Forelimb muscle (tissue), 1 donor: ENCODE measurements around the gene PRUNE2. TPM values are rescaled to one million over a fixed set of nuclear protein-coding genes. Genes with fewer than 3 reads are reported as not detected.

Experiments
- DNase-seq: peaks from one replicate; pipeline ENCODE4 v3.0.0-alpha.2; 2013; ENCODE audit warnings: low read depth
- polyA plus RNA-seq: library from polyadenylated mRNA; unstranded; fragments of 120-200 nt; gene quantifications from one replicate; pipeline ENCODE4 v1.2.1, GENCODE V29; 2013; ENCODE audit not compliant: insufficient read length

The PRUNE2 gene
- polyA plus RNA-seq, 1 donor: 10.8 TPM

GRCh38 chr9:76662476-76663281 lies 243.2 kb downstream of the PRUNE2 start:
- DNase-seq: no peak

- DNase-seq: peak; percentile 40
Measured at GRCh38 chr9:76658510-76659231, 247.2 kb downstream of the PRUNE2 start.

GRCh38 chr9:76657265-76657664 lies 248.6 kb downstream of the PRUNE2 start:
- no peak for DNase-seq

- no peak for DNase-seq
Measured at GRCh38 chr9:76655971-76656370, 249.9 kb downstream of the PRUNE2 start.

GRCh38 chr9:76655121-76655541 lies 250.8 kb downstream of the PRUNE2 start:
- DNase-seq: no peak

GRCh38 chr9:76654575-76654974 lies 251.3 kb downstream of the PRUNE2 start:
- DNase-seq: no peak

GRCh38 chr9:76654051-76654461 lies 251.9 kb downstream of the PRUNE2 start:
- no peak for DNase-seq

GRCh38 chr9:76652894-76653293 lies 253.0 kb downstream of the PRUNE2 start:
- no peak for DNase-seq

- DNase-seq: no peak
Measured at GRCh38 chr9:76651119-76651705, 254.7 kb downstream of the PRUNE2 start.

- DNase-seq: no peak
Measured at GRCh38 chr9:76650692-76651091, 255.2 kb downstream of the PRUNE2 start.

- no peak for DNase-seq
Measured at GRCh38 chr9:76649894-76650293, 256.0 kb downstream of the PRUNE2 start.

- DNase-seq: no peak
Measured at GRCh38 chr9:76646249-76646648, 259.7 kb downstream of the PRUNE2 start.

GRCh38 chr9:76644647-76645250 lies 261.2 kb downstream of the PRUNE2 start:
- DNase-seq: no peak

- no peak for DNase-seq
Measured at GRCh38 chr9:76644171-76644570, 261.7 kb downstream of the PRUNE2 start.

GRCh38 chr9:76643399-76644117 lies 262.4 kb downstream of the PRUNE2 start:
- no peak for DNase-seq

GRCh38 chr9:76642701-76643209 lies 263.2 kb downstream of the PRUNE2 start:
- DNase-seq: no peak

GRCh38 chr9:76642074-76642473 lies 263.8 kb downstream of the PRUNE2 start:
- DNase-seq: no peak

- no peak for DNase-seq
Measured at GRCh38 chr9:76638001-76638400, 267.9 kb downstream of the PRUNE2 start.

GRCh38 chr9:76637416-76637815 lies 268.5 kb downstream of the PRUNE2 start:
- no peak for DNase-seq

- no peak for DNase-seq
Measured at GRCh38 chr9:76634356-76635054, 271.4 kb downstream of the PRUNE2 start.

GRCh38 chr9:76630916-76631315 lies 275.0 kb downstream of the PRUNE2 start:
- DNase-seq: no peak
